SIG-M5 (cell line): ENCODE data around the gene RETREG1.
"Not testable (repeated sequence)": the region's sequence is repeated elsewhere in the genome, so short reads cannot be mapped to it uniquely, and the experiment has no call there.

Experiments used
- DNase-seq: peaks from one replicate; lab custom pipeline; 2025; lab: John Stamatoyannopoulos, UW

Gene RETREG1

DNA sequence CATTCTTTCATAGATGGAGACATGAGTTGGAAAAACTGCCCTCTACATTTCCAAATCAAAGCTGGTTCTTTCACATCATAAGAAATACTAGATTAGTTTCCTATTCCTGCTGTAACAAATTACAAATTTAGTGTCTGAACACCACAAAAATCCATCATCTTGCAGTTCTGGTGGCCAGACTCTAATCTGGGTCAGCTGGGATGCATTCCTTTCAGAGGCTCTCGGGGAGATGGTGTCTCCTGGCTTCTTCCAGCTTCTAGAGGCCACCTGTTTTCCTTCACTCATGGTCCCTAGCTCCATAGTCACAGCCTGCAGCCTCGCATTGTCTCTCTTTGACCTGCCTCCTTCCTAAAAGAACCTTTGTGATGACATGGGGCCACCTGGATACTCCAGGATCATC lies 65.2 kb downstream of the RETREG1 start:
- DNase-seq: no peak

DNA sequence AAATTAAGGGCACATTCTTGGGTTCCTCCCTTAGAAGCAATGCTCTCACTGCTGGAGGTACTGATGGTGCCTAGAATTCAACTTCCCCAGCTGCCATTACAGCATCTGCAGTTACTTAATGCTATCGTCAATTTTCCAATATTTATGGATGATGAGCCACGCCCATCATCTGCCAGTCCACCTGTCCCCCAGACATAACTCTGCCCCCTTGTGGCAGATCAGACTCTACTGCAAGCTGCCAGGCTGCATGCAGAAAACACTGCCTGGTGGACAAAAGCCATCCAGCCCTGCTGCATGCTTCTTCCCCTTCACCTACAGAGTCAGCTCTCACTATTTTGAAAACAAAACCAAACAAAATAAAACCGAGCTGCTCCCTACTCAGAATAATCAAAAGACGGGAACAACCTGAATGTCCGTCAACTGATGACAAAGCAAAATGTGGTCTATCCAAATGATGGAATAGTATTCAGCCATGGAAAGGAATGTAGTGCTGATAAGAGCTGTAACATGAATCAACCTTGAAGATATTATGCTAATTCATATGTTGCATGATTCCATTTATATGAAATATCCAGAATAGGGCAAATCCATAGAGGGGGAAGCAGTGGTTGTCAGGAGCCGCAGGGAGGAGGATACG lies 66.4 kb downstream of the RETREG1 start:
- DNase-seq: no peak

DNA sequence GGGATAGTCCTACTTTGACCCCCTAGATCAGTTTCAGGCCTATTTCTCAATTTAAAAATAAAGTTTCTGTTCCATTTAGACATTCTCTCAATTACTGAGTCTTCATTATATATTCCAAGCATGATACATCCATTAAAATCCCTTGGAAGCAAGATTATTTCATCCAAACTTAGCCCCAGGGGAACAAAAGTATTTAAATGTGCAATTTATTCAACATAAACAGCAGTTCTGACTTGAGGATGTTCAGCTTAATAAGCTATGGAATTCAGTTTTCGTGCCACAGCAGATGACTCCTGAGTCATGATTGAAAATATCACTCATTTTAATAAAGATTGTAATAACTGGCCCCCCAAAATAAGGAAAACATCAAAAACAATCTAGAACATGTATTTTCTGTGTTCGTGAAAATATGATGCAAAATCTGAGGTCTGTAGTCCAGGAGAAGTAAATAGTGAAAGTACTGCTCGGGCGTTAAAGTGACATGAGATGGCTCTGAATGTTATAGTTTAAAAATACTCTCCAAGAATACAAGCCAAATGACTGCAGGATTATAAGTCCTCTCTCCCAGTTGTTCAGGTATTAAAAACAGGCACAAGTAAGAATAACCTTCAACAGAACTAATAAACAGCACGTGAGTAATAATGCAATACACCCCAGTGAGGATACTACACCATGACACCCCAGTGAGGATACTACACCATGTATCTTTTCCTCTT lies 67.1 kb downstream of the RETREG1 start:
- no peak for DNase-seq

DNA sequence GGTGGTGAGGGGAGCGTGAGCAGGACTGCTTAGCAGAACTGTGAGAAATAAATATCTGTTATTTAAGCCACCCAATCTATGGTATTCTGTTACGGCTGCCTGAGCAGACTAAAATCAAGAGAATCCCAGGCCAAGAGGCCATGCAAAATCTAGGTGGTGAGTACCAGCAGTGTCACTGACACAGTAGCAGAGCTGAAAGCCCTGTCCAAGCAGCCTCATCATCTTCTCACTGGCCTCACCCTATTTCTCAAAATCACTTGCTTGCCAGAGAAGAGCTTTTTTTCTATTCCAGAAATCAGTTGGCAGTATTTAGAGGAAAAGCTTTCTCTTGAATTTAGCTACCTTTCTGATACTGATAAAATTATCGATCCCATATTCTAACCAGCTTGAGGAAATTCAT lies 68.0 kb downstream of the RETREG1 start:
- no peak for DNase-seq

DNA sequence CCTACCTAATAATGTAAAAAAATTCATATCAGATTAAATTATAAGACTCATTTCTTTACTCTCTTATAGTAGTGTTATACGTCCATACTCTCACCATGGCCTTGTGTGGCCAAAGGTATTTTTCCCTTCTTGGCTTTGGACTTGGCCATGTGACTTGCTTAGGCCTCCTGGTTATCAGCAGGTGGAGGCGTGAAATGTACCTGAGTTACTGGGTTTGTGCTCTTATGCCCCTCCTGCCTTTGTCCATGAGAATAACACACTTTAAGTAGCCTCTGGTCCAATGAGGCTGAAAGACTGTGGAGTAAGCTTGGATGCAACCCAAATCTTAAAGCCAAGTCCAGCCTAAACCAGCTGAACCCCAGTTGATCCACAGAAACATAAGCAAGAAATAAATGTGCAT lies 68.7 kb downstream of the RETREG1 start:
- DNase-seq: no peak

DNA sequence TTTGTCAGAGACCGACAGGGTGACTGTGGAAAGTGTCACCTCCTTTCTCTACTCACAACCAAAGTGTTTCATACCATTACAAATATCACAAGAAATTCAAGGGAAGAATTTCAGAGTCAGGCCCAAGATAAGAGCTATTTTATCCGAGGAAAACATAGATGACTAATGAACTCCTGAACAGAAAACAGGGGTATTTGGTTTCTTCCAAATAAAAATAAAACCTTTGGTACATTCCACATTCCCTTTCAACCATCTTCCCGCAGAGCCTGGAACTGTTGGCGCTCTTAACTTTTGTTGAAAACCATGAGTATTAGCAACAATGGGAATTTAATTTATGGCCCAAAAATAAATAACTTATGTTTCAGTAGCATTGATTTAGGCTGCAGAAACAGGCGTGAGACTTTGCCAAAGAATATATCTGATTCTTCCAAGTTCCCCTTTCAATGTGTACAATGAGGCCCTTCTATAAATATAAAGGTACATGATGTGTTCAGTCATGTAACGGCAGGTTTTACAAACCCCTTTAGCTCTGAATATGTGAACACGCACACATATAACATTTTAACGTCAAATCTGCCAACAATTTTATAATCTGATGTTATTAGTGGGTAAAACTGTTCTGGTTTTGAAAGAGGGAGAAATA lies 69.5 kb downstream of the RETREG1 start:
- no peak for DNase-seq

- no peak for DNase-seq
These were observed 70.1 kb downstream of the RETREG1 start for GRCh38 chr5:16546732-16547131.

- DNase-seq: no peak
These were observed 72.0 kb downstream of the RETREG1 start for GRCh38 chr5:16544607-16545374.

GRCh38 chr5:16543206-16543605 lies 73.6 kb downstream of the RETREG1 start:
- DNase-seq: not testable (repeated sequence)

DNA sequence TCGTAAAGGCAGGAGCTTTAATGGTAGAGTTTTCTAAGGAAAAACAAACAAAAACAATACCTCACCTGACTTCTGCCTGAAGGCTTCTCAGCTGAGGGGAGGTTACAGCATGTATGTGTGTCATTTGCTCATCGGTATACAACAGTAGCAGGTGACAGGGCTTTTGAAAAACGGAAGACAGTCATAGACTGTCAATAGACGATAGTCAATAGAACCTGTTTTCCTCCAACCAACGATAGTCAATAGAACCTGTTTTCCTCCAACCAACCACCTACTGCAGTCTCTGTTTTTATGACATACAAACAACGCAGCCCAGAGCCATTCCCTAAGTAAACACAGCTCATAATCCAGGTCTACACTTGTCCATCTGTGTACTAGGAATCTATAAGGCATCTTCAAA lies 74.6 kb downstream of the RETREG1 start:
- DNase-seq: no peak

GRCh38 chr5:16541592-16541991 lies 75.2 kb downstream of the RETREG1 start:
- DNase-seq: not testable (repeated sequence)

GRCh38 chr5:16540421-16540820 lies 76.4 kb downstream of the RETREG1 start:
- no peak for DNase-seq

DNA sequence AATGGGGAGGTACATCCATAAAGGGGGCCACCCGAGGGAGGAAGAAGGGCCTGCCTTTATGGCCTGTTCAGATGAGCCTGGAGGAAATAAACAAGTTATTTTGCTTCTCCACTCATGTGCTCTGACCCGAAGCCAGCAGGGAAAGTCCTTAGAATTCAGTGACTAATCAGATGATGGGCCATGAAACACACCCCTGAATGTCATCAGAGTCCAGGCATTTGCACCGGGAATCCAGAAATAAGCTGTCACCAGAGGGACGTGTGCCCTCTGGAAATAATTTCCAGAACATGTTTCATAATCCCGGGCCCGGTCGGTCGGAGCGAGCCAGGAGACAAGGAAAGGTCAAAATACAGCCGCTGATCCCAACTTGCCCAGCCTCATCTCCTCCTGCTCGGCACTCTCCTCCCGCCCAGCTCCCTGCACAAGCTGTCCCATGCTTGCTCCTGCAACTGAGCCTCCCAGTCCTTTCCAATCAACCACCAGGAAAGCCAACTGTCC lies 77.6 kb downstream of the RETREG1 start:
- no peak for DNase-seq

DNA sequence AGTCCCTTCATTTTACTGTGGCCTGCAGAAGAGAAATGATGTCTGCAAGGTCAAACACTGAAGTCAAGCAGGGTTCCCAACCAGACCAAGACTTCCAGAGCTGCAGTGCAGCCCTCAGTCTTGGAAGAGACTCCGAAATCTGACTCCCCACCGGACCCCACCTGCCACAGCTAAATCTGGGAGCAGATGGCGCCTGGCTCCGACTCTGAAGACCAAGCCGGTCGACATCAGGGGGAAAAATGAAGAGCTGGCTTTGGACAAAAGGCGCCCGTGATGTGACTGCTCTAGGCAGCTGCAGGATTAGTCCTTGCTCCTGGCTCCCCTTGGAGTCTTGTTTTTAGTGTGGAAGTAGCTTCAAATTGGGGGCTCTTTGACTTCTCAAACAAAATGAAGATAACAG lies 78.8 kb downstream of the RETREG1 start:
- DNase-seq: no peak

DNA sequence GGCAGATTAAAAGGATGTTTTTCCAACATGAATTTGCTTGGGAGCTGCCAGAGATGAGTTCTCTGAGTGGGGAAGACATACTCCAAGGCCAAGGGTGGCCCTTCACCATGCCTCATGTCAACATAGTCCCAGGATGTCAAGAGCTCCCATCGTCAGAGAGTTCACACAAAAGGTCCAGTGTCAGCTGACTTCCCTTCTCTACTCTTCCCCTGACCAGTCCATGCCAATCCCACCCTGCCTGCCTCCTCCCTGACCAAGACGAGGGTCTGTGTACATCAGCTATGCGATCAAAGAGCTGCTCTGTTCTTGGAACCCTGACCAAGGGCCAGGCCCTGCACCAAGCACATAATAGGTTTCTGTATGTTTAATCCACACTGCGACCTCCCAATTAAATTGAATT lies 80.0 kb downstream of the RETREG1 start:
- no peak for DNase-seq

DNA sequence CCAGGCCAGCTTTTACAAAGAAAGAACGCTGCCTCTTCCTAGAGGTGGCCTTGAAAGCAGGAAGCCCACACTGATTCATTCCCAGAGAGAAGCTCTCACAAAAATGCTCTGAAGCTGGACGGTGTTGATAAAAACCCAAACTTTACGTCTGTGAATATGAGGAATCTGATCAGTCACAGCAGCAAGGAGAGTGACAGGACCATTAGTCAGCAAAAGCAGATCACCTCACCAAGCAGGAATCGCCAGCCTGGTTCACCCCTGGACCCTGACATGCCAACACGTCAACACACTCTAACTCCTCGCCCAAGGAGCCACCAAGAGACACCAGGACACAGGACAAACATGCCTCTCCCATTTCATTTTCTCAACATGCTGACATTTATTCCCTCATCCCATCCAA lies 80.6 kb downstream of the RETREG1 start:
- no peak for DNase-seq

GRCh38 chr5:16534280-16534679 lies 82.5 kb downstream of the RETREG1 start:
- no peak for DNase-seq

DNA sequence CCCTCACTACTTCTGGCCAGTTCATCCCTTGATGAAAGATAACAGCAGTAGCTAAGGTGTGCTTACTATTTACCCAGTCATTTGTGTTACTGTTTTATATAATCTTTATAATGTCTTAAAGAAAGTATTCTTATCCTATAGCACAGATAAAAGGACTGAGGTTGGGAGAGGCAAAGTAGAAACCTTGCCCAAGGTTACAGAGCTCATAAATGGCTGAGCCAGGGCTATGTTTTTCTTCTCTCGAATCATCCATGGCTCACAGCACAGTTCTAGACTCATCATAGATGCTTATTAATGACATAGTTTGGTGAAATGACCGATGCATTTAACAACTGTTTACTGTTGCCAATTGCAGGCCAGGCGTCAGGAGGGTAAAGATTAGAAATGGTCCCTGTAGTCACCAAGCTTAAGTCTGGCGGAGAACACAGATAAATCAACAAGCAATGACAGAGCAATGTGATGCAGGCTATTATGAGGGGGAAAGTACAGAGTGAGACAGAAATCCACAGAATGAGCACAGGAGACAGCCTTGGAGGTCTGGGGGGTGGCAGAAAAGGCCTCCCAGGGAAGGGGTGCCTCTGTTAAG lies 85.6 kb downstream of the RETREG1 start:
- DNase-seq: no peak

- DNase-seq: no peak
These were observed 87.5 kb downstream of the RETREG1 start for GRCh38 chr5:16529306-16529705.

DNA sequence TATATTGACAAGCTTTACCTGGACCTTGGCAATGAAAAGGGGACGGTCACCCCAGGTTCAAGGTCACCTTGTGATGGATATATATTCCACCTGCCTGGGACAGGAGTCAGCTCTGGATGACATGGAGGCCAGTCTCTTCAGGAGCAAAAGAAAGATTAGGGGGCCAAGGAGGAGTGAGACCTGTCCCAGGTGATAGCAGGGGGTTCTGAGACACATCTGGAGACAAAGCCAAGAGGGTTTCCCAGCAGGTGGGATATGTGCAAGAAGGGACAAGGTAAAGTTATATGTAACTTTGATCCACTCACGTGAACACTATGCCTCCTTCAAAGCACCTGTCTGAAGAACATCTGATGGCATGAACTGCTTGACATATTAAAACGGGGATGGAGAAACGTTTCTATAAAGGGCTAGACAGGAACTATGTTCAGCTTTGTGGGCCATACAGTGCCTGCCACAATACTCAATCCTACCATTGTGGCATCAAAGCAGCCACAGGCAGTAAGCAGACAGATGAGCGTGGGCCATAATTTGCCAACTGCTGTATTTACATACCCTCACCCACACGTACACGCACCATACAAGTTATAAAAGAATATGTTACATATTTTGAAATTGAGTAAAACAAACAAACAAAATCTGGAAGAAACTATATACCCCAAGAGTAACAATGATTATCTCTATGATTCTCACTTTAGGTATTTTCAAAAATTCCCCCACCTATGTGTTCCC lies 88.3 kb downstream of the RETREG1 start:
- no peak for DNase-seq

DNA sequence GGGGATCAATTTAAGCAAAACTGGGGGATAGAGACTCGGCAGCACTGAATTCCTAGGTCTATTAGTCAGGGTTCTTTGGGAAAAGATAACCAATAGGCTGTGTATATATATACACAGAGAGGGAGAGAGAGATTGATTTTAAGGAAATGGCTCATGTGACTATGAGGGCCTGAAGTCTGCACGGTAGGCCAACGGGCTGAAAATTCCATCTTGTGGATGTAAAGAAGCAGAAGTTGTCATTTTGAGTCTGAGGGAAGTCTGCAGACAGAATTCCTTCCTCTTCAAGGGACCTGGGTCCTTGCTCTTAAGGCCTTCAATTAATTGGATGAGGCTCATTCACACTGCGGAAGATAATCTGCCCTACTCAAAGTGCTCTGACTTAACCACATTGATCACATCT lies 91.1 kb downstream of the RETREG1 start:
- DNase-seq: no peak
